ENCODE measurements around the gene VPS16.
"Not testable (repeated sequence)": the region's sequence is repeated elsewhere in the genome, so short reads cannot be mapped to it uniquely, and the experiment has no call there.

VPS16 gene

DNA sequence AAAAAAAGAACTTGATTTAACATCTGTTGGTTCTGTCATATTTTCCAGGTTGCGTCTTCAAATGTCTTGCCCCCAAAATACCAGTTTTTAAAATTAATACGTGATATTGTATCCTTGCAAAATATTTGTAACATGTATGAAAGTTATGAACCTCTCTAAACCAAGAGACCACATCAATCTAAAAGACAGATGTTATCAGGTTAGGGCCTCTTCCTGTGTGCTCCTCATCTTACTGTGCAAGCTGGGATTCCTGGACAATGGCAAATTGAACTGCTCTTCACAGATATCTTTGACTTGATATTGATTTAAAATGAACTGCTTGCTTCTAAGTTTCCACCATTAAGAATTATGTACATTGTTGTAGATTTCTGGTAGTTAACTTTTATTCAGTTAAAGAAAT lies 14.8 kb upstream of the VPS16 start:
- DNase-seq (ENCODE audit: low read depth) = no peak
- TF ChIP-seq CTCF (IDR thresholded peaks at IDR 0.05; ENCODE audit: insufficient read depth, low read depth, low read length, missing control alignments) = no peak
- no peak overlapping the region for H3K4me3 ChIP-seq (ENCODE audit: low read length)

DNA sequence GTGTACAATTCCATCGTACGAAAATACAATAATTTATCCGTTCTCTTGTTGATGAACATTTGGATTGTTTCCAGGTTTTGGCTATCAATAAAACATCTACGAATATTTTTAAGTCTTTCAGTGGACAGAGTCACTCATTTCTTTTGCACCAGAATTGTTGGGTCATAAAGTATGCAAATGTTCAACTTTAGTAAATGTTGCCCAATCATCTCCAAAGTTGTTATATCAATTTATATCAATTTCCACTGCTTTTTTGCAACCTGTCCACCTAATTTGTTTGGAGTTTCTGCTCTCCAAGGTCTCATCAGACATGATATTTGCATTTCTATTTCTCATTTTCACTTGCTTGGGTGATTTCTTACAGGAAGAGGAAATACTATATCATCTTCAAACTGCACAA lies 13.9 kb upstream of the VPS16 start:
- DNase-seq (ENCODE audit: low read depth) = no peak
- no peak for TF ChIP-seq CTCF (IDR thresholded peaks at IDR 0.05; ENCODE audit: insufficient read depth, low read depth, low read length, missing control alignments)
- H3K4me3 ChIP-seq (ENCODE audit: low read length) = no peak overlapping the region

- DNase-seq (ENCODE audit: low read depth) = no peak
- H3K4me3 ChIP-seq (ENCODE audit: low read length) = no peak overlapping the region
- no peak for TF ChIP-seq CTCF (IDR thresholded peaks at IDR 0.05; ENCODE audit: insufficient read depth, low read depth, low read length, missing control alignments)
Observed at GRCh38 chr20:2829376-2829775, 11.2 kb upstream of the VPS16 start.

DNA sequence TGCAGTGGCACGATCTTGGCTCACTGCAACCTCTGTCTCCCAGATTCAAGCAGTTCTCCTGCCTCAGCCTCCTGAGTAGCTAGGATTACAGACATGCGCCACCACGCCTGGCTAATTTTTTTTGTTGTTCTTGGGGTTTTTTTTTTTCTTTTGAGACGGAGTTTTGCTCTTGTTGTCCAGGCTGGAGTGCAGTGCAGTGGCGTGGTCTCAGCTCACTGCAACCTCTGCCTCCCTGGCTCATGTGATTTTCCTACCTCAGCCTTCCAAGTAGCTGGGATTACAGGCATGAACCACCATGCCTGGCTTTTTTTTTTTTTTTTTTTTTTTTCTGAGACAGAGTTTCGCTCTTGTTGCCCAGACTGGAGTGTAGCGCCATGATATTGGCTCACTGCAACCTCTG lies 9.3 kb upstream of the VPS16 start:
- not testable (repeated sequence) for H3K4me3 ChIP-seq (ENCODE audit: low read length); DNase-seq (ENCODE audit: low read depth)

- TF ChIP-seq CTCF (IDR thresholded peaks at IDR 0.05; ENCODE audit: insufficient read depth, low read depth, low read length, missing control alignments) = no peak
- DNase-seq (ENCODE audit: low read depth) = no peak
- H3K4me3 ChIP-seq (ENCODE audit: low read length) = no peak overlapping the region
Observed at GRCh38 chr20:2833761-2834160, 6.8 kb upstream of the VPS16 start.

GRCh38 chr20:2834401-2835110 lies 6.0 kb upstream of the VPS16 start:
- H3K4me3 ChIP-seq (ENCODE audit: low read length) = no peak overlapping the region
- DNase-seq (ENCODE audit: low read depth) = no peak
- no peak for TF ChIP-seq CTCF (IDR thresholded peaks at IDR 0.05; ENCODE audit: insufficient read depth, low read depth, low read length, missing control alignments)

DNA sequence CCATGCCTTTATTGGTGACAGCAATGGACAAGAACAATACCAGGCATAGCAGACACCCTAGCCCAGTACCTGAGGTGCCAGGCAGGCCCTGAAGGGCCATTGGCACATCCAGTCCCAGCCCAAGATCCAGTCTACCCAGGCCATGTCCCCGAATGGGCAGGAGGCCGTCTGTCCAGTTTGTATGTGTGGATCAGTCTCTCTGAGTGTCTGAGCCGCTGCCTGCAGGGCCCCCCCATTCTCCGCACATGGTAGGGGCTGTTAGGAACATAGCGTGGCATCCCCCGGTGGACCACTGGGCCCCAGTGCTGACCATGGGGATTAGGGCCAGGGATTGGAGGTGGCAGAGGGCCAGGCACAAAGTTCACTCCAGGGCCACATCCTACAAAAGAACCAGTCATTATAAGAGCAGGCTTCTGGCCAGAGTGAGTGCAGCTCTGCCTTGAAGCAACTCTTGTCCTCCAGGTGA lies 5.2 kb upstream of the VPS16 start:
- no peak for TF ChIP-seq CTCF (IDR thresholded peaks at IDR 0.05; ENCODE audit: insufficient read depth, low read depth, low read length, missing control alignments)
- no peak overlapping the region for H3K4me3 ChIP-seq (ENCODE audit: low read length)
- no peak for DNase-seq (ENCODE audit: low read depth)

Data from epithelial cell of esophagus (primary cell).